Right lobe of liver (tissue), 6 donors: ENCODE measurements around the gene VPS33A. TPM values are rescaled to one million over a fixed set of nuclear protein-coding genes. Genes with fewer than 3 reads are reported as not detected.
A peak's percentile ranks its signal among the peaks of the same experiment; 100 is the strongest.

Experiments
- ATAC-seq, 4 donors: fragments of 200-7000 bp; cut with Tn5 transposase; one replicate each; pipeline ENCODE4 v1.9.1; 2020; ENCODE audit warnings: mild to moderate bottlenecking in 4 of 4, moderate library complexity in 4 of 4
- DNase-seq, 3 donors: peaks; one replicate each; pipeline ENCODE4 v3.0.0-alpha.2; 2020
- H3K27ac ChIP-seq, 3 donors: fragments of 200-600 bp; one replicate each; pipeline ENCODE4 v1.8.0; 2022
- H3K27me3 ChIP-seq, 2 donors: fragments of 200-600 bp; one replicate each; pipeline ENCODE4 v1.8.0; 2022
- H3K36me3 ChIP-seq, 4 donors: fragments of 200-600 bp; sonication (generic) in 1 of 4; one replicate each; pipeline versions ENCODE4 v1.5.1 to v1.8.0; 2017 to 2022; ENCODE audit warnings: control low read depth in 1 of 4
- H3K4me1 ChIP-seq, 4 donors: fragments of 200-600 bp; sonication (generic) in 1 of 4; one replicate each; pipeline versions ENCODE4 v1.5.1 to v1.8.0; 2017 to 2022; ENCODE audit warnings: control low read depth in 1 of 4
- H3K4me3 ChIP-seq, 3 donors: fragments of 200-600 bp; one replicate each; pipeline ENCODE4 v1.8.0; 2022
- H3K9me3 ChIP-seq, 4 donors: fragments of 200-600 bp; sonication (generic) in 1 of 4; one replicate each; pipeline versions ENCODE4 v1.5.1 to v1.8.0; 2017 to 2022; ENCODE audit warnings: control low read depth in 1 of 4
- CTCF ChIP-seq, 4 donors: fragments of 200-600 bp in 3 of 4; fragments of 450-650 bp in 1 of 4; IDR thresholded peaks; one replicate each; pipeline versions ENCODE4 v1.5.1 to v1.8.0; 2016 to 2022; ENCODE audit warnings: antibody characterized with exemption in 4 of 4, mild to moderate bottlenecking in 2 of 4
- POLR2A ChIP-seq: fragments of 450-650 bp; IDR thresholded peaks from one replicate; pipeline ENCODE4 v1.6.1; 2017; ENCODE audit warnings: antibody characterized with exemption, mild to moderate bottlenecking
- WGBS: methylation state at CpG from one replicate; pipeline ENCODE4 v1.1.6; 2018; ENCODE audit warnings: low coverage, low lambda C conversion rate; ENCODE audit not compliant: insufficient coverage; ENCODE audit errors: missing lambda C conversion rate; 5-methylcytosine and 5-hydroxymethylcytosine counted together
- intact Hi-C, 2 donors: fragments of 100-400 bp; cut with DNase I; formaldehyde crosslinking; loops; one replicate each; pipeline versions ENCODE4 v1.11.2 to v1.14.1; 2022
- total RNA-seq, 6 experiments: library from RNA; depleted of rRNA in 2 of 6; stranded (reverse); fragments of >200 nt in 2 of 6; fragmentation: NEBNext Ultra II Directional in 3 of 6; extraction: Animal tissue kit (Norgen Biotek cat#: 25700) in 3 of 6; gene quantifications; one replicate each; pipeline versions ENCODE4 v1.1.0 to v1.2.4, GENCODE V29; 2016 to 2023
- donor health status: DM: no; HTN: yes; CAD: no.
- donor health status: DM: no; HTN: no; CAD: no.
- donor health status: DM: no; HTN: no; CAD: no.
- donor health status: DM: no; HTN: yes; CAD: no.
- donor health status: DM: no; HTN: yes; CAD: no.

Gene VPS33A
- total RNA-seq, 6 experiments from 2014 or later, result 8.5 to 14.7 (median 11.6) TPM

GRCh38 chr12:122206976-122207375, 59.3 kb downstream of the VPS33A start:
- DNase-seq (no peak), ATAC-seq (no peak)
- no peak overlapping the region for H3K27ac ChIP-seq
- no peaks in the 10 kb centered on the region for H3K9me3 ChIP-seq
- peaks cover 0 to 9% of the 10 kb centered on the region in 2 donors for H3K27me3 ChIP-seq
- WGBS, result no CpG with 5 or more reads among the region's 8 CpGs
- intact Hi-C loops, result no loop called here
- TF ChIP-seq CTCF (IDR thresholded peaks at IDR 0.05) (no peak), POLR2A (no peak)
- peaks cover 0 to 49% (median 13%) of the 10 kb centered on the region in 4 donors for H3K36me3 ChIP-seq
- H3K4me1 ChIP-seq, result peaks cover 0 to 16% (median 0%) of the 10 kb centered on the region in 4 donors
- no peak overlapping the region for H3K4me3 ChIP-seq

DNA sequence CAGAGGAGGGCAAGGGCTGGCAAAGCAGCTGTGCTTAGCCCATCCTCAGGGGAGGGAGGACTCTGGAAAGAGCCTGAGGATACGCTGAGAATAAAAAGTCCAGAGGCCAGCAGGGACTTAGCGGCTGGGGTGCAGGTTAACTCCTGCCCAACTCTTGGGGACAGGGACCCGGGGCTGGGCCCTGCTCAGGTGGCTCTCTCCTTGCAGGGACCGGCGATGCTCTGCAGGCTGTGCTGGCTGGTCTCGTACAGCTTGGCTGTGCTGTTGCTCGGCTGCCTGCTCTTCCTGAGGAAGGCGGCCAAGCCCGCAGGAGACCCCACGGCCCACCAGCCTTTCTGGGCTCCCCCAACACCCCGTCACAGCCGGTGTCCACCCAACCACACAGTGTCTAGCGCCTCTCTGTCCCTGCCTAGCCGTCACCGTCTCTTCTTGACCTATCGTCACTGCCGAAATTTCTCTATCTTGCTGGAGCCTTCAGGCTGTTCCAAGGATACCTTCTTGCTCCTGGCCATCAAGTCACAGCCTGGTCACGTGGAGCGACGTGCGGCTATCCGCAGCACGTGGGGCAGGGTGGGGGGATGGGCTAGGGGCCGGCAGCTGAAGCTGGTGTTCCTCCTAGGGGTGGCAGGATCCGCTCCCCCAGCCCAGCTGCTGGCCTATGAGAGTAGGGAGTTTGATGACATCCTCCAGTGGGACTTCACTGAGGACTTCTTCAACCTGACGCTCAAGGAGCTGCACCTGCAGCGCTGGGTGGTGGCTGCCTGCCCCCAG, 60.0 kb downstream of the VPS33A start:
- ATAC-seq, result peak in 3 of 4 donors; percentile 8 to 25 (median 10)

DNA sequence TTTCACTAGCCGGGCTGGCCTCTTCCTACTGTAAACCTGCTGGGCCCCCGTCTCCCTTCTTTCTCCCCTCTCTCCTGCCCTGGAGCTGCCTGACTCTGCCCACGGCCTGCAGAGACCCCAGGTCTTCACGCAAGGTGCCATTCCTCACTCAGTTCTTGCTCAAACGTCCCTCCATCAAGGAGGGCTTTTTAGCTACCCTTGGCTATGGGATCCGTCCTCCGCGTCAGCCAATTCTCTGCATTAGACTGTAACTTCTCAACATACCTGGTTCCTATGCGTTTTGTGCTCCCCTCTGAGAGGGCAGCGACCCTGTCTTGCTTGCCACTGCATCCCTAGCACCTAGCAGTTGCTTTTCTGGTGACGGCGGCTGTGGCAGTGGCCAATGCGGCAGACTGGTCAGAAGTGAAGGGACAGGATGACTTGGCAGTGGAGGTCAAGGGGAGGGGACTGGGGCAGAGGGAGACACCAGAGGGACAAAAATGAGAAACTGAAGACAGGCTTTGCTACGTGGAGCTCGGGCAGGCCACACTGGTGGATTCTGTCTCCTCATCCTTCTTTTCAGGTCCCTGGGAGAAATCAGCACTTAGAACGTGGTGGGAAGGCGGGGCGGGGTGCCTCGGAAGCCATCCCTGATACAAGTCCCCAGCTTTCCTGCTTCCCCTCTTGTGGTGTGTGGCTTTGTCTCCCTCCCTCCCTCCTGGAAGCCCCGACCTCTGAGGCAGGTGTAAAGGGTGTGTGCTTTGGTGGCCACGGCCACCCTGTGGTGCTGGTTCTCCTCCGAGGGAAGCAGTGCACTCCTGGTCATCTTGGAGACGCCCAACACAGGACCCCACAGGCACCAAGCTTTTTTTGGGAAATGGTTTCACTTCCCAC, 61.0 kb downstream of the VPS33A start:
- intact Hi-C loops, result no loop called here
- no peak overlapping the region for H3K4me3 ChIP-seq
- peaks cover 0 to 16% (median 0%) of the 10 kb centered on the region in 4 donors for H3K4me1 ChIP-seq
- no peak overlapping the region for H3K27ac ChIP-seq
- H3K36me3 ChIP-seq, result peaks cover 0 to 32% (median 9%) of the 10 kb centered on the region in 4 donors
- DNase-seq (no peak), ATAC-seq (peak in 1 of 4 donors; percentile 6)
- TF ChIP-seq CTCF (IDR thresholded peaks at IDR 0.05) (no peak), POLR2A (no peak)
- 38% methylated on average over 16 of the region's 23 CpGs for WGBS
- no peaks in the 10 kb centered on the region for H3K9me3 ChIP-seq
- peaks cover 0 to 9% of the 10 kb centered on the region in 2 donors for H3K27me3 ChIP-seq

More for the DNA sequence above, 60.0 kb downstream of the VPS33A start:
- H3K4me3 ChIP-seq, result no peak overlapping the region
- peaks cover 0 to 16% (median 0%) of the 10 kb centered on the region in 4 donors for H3K4me1 ChIP-seq
- peaks cover 0 to 42% (median 10%) of the 10 kb centered on the region in 4 donors for H3K36me3 ChIP-seq
- H3K9me3 ChIP-seq, result no peaks in the 10 kb centered on the region
- no peak overlapping the region for H3K27ac ChIP-seq
- TF ChIP-seq POLR2A (no peak), CTCF (IDR thresholded peaks at IDR 0.05) (no peak)
- WGBS, result 71% methylated on average over 2 of the region's 27 CpGs
- DNase-seq, result no peak
- intact Hi-C loops, result no loop called here
- peaks cover 0 to 9% of the 10 kb centered on the region in 2 donors for H3K27me3 ChIP-seq

- Histone ChIP-seq H3K27me3 (peaks cover 0 to 9% of the 10 kb centered on the region in 2 donors), H3K27ac (no peak overlapping the region), H3K36me3 (peaks cover 0 to 23% (median 5%) of the 10 kb centered on the region in 4 donors), H3K4me3 (peak overlapping the region; percentile 49 to 66 (median 52)), H3K4me1 (peaks cover 0 to 16% (median 0%) of the 10 kb centered on the region in 4 donors), H3K9me3 (no peaks in the 10 kb centered on the region)
- TF ChIP-seq POLR2A (no peak), CTCF (IDR thresholded peaks at IDR 0.05) (no peak)
- 5% methylated on average over 13 of the region's 71 CpGs for WGBS
- ATAC-seq (peak in 1 of 4 donors; percentile 10), DNase-seq (no peak)
- intact Hi-C loops, result no loop called here
Observed at GRCh38 chr12:122204167-122205052, 61.9 kb downstream of the VPS33A start.
